ENCODE data around the gene C1QTNF3. TPM values are rescaled to one million over a fixed set of nuclear protein-coding genes. Genes with fewer than 3 reads are reported as not detected.
"Not testable (repeated sequence)": the region's sequence is repeated elsewhere in the genome, so short reads cannot be mapped to it uniquely, and the experiment has no call there.

The C1QTNF3 gene
- polyA plus RNA-seq, 12 donors, result 73.1 to 169 (median 109) TPM; not detected in 1

- no peak for DNase-seq
Observed at GRCh38 chr5:34030048-34030447, 13.0 kb downstream of the C1QTNF3 start.

GRCh38 chr5:34028349-34028748, 14.7 kb downstream of the C1QTNF3 start:
- no peak for DNase-seq

DNA sequence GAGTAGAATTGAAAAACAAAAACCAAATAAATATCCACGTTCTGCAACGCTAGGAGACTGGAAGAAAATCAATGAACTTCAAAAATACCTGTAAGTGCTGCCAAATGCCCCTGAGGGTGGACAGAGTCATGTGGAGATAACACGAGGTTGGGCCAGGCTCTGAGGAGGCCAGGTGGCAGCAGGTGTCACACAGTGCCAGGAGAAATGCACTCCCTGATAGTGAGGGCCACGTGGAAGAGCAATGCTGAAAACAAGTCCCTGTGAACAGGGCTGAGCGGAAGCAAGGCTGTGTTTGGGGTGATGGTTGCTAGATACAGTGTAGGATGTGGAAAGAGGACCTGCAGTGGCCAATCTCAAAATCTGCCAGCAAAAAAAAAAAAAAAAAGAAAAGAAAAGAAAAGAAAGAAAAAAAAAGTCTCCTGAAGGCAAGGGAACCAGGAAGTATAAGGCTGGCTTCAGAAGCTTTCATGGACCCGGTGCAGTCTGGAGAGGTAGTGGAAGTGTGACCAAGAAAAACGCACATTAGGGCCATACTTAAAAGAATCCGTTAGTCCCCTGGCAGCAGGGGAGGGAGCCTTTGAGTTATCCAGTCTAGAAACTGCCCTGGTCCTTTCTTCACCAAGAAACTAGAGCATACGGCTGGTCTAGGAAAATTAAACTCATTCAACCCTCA, 16.8 kb downstream of the C1QTNF3 start:
- no peak for DNase-seq

DNA sequence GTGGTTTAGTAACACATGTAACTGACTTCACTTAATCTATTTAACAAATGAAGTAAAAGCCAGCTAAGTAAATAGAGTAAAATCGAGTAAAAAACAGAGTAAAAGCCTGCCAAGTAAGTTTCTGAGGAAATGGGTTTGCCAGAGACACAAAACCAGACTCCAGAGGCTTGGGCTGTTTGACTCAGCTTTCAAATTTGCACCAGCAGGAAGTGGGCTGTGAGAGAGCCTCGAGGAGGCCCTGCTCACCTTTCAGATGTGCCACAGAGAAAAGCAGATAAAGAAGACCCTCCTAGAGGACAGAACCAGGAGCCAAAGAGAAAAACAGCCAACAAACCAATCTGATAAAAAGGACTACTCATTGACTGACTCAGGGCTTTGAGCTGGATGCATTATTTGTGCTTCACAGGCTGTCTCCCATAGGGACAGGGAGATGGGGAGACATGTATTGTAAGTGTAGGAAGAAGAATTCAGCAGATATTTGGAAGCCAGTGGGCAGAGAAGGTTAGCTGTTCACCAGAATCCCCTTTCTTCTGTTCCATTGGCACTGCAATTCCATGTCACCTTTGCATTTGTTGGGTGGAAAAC, 20.8 kb downstream of the C1QTNF3 start:
- DNase-seq, result peak; percentile 43

GRCh38 chr5:34021334-34021733, 21.7 kb downstream of the C1QTNF3 start:
- DNase-seq, result no peak

GRCh38 chr5:34020726-34021125, 22.3 kb downstream of the C1QTNF3 start:
- no peak for DNase-seq

GRCh38 chr5:34017254-34017653, 25.8 kb downstream of the C1QTNF3 start:
- no peak for DNase-seq

GRCh38 chr5:34016750-34017149, 26.3 kb downstream of the C1QTNF3 start:
- no peak for DNase-seq

DNA sequence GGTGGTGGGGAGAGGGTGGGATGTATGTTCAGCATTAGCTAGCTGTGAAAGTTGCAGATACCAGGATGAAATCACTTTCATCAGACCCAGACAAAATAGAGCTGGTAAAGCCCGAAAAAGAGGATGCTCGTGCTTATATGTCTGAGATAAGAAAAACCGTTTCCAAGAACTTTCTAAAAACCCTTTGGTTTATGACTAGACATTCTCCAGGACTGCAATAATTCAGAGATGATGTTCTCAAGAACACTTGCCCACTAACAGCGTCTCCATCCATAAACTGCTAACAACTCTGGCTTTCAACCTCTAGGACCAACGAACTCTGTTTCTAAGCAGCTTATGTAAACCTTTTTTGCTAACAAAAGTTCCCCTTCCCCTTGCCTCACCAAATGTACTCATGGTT, 26.8 kb downstream of the C1QTNF3 start:
- no peak for DNase-seq

- no peak for DNase-seq
Observed at GRCh38 chr5:34015120-34015822, 27.7 kb downstream of the C1QTNF3 start.

DNA sequence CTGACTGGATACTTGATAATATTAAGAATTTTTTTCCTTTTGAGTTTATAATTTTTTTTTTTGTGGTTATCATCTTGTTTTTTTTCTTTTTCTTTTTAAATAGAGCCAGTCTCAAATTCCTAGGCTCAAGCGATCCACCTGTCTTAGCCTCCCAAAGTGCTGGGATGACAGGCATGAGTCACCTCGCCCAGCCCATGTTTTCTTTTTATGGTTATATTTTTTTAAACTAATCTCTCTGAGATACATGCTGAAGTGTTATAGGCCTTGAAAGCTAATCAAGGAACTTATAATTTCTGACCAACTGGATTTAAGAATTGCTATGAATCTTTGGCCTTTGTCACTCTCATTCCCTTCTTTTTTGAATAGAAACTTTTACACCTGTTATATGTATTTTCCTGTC, 28.4 kb downstream of the C1QTNF3 start:
- no peak for DNase-seq

GRCh38 chr5:34013547-34013946, 29.5 kb downstream of the C1QTNF3 start:
- no peak for DNase-seq

GRCh38 chr5:34012791-34013190, 30.2 kb downstream of the C1QTNF3 start:
- no peak for DNase-seq

DNA sequence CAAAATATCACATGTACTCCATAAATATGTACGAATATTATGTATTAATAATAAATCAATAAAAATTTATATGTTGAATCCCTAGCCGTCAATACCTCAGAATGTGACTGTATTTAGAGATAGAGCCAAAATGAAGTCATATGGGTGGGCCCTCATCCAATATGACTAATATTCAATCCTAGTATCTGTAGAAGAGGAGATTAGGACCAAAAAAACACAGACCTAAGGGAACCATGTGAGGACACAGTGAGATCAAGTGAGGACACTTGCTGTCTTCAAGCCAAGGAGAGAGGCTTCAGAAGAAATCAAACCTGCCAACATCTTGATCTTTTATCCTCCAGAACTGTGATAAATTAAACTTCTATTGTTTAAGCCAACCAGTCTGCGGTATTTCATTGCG, 31.5 kb downstream of the C1QTNF3 start:
- DNase-seq, result no peak

GRCh38 chr5:34010146-34010545, 32.9 kb downstream of the C1QTNF3 start:
- DNase-seq, result not testable (repeated sequence)

DNA sequence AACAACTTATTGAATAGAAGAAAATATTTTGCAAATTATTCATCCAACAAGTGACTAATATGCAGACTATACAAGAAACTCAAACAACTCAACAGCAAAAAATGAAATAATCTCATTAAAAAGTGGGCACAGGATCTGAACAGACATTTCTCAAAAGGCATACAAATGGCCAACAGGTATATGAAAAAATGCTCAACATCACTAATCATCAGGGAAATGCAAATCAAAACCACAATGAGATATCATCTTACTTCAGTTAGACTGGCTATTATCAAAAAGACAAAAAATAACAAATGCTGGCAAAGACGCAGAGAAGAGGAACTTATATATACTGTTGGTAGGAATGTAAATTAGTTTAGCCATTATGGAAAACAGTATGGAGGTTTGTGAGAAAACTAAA, 33.4 kb downstream of the C1QTNF3 start:
- DNase-seq, result no peak

GRCh38 chr5:34008802-34009201, 34.2 kb downstream of the C1QTNF3 start:
- no peak for DNase-seq

DNA sequence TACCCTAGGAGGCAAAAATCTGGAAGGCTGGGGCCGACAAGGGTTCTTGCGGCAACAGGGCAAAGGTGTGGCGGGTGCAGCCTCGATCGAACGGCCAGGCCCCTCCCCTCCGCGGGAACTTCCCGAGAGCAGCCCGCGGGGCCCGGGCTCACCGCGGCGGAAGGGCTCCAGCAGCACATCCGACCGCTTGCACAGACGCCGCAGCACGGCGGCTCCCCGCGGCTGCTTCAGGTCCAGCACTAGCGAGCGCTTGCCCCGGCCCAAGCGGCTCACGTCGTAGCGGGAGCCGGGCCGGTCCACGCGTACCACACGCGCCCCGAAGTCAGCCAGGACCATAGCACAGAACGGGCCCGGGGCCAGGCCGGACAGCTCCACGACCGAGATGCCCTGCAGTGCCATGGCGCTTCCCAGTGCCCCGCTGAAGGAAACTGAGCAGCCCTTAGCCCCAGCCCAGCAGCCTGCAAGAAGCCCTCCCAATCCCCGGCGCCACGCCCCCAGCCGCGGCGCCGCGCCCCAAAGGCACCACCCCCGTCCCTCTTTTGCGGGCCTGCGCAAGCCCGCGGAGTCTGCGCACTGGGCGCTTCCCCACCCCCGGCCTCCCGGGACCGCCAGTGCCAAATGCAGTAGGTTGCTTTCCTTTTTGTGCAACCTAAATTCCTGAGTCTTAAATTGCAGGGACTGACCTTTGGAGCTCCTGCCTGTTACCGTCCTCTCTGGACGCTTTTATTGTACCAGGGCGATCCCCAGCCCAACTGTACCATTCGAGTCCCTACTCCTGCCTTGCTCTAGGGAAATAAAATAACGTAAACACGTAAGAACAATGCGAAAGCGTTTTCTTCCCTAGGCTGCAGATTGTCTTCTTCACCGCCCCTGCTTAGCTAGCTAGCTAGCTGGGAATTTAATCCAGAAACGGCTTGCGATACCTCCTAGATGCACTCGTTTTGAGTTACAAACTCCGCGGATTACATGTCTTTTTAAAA, 35.1 kb downstream of the C1QTNF3 start, which contains the start of gene AMACR:
AMACR (minus strand) TSS at position 430 of the 980 bp plus-strand sequence; CDS start at position 399, 31 bp downstream.
- peak; percentile 97 for DNase-seq

DNA sequence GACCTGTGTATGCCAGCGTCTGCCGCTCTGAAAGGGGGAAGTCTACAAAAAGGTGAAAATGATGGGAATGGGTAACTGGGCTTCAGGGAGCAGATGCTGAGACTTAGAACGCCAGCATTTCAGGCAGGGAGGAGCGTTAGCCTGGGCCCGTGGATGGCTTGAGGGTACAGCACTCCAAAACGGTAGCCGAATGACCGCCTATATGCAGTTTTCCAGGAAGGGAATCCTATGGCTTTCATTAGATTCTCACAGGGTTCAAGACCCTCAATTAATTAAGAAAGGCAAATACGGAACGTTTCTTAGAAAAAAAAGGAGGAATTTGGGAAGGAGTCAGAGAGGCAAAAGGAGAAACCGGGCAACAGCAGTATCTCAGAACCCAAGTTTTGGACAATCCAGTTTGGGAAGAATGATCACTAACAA, 35.8 kb downstream of the C1QTNF3 start:
- DNase-seq, result no peak

DNA sequence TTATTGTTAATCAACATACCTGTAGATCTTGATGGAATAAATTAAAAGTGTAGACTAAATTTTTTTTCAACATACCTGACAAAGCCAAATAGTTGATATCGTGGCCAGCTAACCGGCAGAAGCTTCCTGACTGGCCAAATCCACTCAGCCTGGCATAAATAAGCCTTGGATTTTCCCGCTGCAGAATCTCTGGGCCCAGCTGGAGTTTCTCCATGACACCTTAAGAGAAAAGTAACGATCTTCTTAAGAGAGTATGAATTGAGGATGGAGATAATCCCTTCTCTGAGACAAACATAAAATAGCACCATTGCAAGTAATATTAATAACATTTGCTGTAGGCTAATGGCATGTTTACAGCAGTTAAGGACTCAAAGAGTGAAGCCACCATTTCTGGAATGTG, 37.3 kb downstream of the C1QTNF3 start:
- no peak for DNase-seq

DNA sequence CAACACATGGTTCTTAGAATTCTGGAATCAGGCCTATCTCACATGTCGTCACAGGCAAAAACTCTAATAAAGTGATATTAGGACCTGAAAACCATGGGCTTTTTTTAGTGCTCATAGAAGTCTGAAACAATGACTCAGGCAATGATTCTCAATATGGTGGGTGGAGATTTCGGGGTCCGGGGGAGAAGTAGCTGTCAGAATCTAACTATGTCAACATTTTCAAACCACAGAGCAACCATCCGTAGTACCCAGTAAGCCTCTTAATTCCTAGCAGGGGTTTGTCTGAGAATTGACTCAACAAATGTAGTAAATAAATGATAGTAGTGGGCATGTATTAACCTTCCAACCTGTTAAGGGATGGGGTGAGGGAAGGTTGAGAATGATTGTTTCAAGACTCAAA, 37.8 kb downstream of the C1QTNF3 start:
- no peak for DNase-seq

- no peak for DNase-seq
Observed at GRCh38 chr5:34003941-34004340, 39.1 kb downstream of the C1QTNF3 start.
